Nephron (organoid): Measurements from ENCODE around the gene HSD17B3.

ENCODE experiments used
- H3K27ac Mint-ChIP-seq, 3 experiments: 2 replicates each; pipeline ENCODE4 v1.8.0; 2020; ENCODE audit warnings: mixed read lengths in 3 of 3, mild to moderate bottlenecking in 2 of 3, moderate library complexity in 1 of 3
- H3K27me3 Mint-ChIP-seq: 2 replicates; pipeline ENCODE4 v1.8.0; 2021; ENCODE audit warnings: low read depth, mild to moderate bottlenecking, moderate library complexity, mixed read lengths
- H3K36me3 Mint-ChIP-seq: 2 replicates; pipeline ENCODE4 v1.8.0; 2020; ENCODE audit warnings: low read depth, mixed read lengths
- H3K4me1 Mint-ChIP-seq: 2 replicates; pipeline ENCODE4 v1.8.0; 2020; ENCODE audit warnings: mixed read lengths
- H3K4me3 Mint-ChIP-seq, 3 experiments: 2 replicates each; pipeline ENCODE4 v1.8.0; 2020; ENCODE audit warnings: mild to moderate bottlenecking in 3 of 3, mixed read lengths in 3 of 3, moderate library complexity in 2 of 3
- H3K9me3 Mint-ChIP-seq: 2 replicates; pipeline ENCODE4 v1.8.0; 2020; ENCODE audit warnings: mixed read lengths
- TF ChIP-seq, protein P1 (sequence below), 3 experiments: fragments of 200-600 bp; sonication (generic); IDR thresholded peaks; one replicate each; pipeline ENCODE4 v1.5.0; 2021; ENCODE audit warnings: antibody characterized with exemption in 3 of 3; ENCODE audit not compliant: unreplicated experiment in 3 of 3

Gene HSD17B3

DNA sequence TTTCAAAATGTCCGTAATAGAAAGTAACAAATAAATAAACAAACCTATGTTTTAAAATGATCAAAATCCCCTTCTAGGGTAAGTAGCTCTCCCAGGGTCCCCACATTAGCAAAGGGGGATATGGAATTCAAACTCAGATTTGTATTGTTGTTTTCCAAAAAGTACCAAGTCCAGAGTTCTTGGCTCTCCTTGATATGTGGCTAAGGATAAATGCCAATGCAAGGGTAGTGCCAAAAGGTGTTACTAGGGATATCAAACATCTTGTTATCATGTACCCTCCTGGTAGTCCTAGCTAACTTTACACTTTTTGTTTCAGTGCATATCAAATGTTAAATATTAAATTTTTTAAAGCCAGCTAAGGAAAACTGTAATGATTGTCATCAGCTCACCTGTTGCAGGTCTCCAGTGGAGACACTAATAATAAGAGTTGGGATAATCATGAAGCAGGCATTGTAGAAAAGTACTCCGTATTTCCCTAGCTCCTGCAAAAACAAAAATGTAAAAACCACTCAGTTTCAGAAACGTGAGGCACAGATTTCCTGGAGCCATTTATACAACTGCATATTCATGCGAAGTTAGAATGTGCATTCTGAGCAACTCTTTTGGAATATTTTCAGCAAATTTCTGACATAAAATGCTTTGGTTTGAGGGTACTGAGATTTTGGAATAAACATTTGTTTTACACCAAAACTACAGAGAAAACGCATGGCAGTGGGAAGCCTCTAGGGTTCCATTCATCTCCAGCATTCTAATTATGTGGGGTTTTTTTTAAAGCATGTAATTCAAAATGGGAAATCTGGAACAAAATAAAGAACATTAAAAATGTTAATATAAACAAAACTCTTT is 41.8 kb upstream of the HSD17B3 start:
- peaks cover 4% of the 10 kb centered on the region for H3K9me3 Mint-ChIP-seq
- H3K36me3 Mint-ChIP-seq = peaks cover 11% of the 10 kb centered on the region
- no peak overlapping the region for H3K27ac Mint-ChIP-seq
- H3K4me1 Mint-ChIP-seq = peaks cover 30% of the 10 kb centered on the region
- TF ChIP-seq, protein P1, sequence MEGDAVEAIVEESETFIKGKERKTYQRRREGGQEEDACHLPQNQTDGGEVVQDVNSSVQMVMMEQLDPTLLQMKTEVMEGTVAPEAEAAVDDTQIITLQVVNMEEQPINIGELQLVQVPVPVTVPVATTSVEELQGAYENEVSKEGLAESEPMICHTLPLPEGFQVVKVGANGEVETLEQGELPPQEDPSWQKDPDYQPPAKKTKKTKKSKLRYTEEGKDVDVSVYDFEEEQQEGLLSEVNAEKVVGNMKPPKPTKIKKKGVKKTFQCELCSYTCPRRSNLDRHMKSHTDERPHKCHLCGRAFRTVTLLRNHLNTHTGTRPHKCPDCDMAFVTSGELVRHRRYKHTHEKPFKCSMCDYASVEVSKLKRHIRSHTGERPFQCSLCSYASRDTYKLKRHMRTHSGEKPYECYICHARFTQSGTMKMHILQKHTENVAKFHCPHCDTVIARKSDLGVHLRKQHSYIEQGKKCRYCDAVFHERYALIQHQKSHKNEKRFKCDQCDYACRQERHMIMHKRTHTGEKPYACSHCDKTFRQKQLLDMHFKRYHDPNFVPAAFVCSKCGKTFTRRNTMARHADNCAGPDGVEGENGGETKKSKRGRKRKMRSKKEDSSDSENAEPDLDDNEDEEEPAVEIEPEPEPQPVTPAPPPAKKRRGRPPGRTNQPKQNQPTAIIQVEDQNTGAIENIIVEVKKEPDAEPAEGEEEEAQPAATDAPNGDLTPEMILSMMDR (IDR thresholded peaks at IDR 0.05; ENCODE audit: unreplicated experiment in 3 of 3) = no peak
- no peak overlapping the region for H3K4me3 Mint-ChIP-seq
- H3K27me3 Mint-ChIP-seq = no peaks in the 10 kb centered on the region

DNA sequence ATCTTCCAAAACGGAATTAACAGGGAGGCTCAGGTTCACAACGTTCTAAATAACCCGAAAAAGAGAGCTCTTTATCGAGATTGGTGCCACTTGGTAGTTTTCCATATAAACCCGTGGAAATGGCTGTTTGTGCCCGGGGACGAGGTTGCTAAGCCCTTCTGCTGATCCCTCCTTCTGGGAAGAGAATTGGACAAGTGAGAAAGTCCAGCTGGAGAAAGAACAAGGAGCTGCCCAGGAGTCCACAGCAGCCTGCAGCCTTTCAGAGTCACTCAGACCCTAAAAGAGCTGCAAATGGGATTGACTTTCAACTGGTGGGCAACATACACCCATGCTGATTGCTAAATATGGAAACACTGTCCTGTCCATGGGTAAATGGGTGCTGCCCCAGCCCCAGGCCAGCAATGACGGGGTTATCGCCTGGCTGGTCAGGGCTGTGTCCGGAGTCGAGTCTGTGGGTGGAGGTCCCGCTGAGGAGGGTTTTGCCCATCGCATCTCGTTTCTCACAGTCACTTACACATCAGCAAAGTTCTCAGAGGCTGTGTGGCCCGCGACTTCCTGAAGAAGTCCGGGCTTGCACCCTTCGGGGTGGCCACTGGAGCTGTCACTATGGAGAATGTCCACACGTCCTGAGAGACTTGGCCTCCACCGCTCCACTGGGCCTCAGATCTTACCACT is 40.7 kb upstream of the HSD17B3 start:
- no peaks in the 10 kb centered on the region for H3K9me3 Mint-ChIP-seq
- no peak overlapping the region for H3K27ac Mint-ChIP-seq
- H3K4me1 Mint-ChIP-seq = peaks cover 30% of the 10 kb centered on the region
- TF ChIP-seq, protein P1 (IDR thresholded peaks at IDR 0.05; ENCODE audit: unreplicated experiment in 3 of 3) = no peak
- no peaks in the 10 kb centered on the region for H3K27me3 Mint-ChIP-seq
- peak overlapping the region in 1 of 3 experiments; percentile 15 for H3K4me3 Mint-ChIP-seq
- peaks cover 7% of the 10 kb centered on the region for H3K36me3 Mint-ChIP-seq

- peaks cover 7% of the 10 kb centered on the region for H3K36me3 Mint-ChIP-seq
- no peak overlapping the region for H3K27ac Mint-ChIP-seq
- H3K4me1 Mint-ChIP-seq = peaks cover 30% of the 10 kb centered on the region
- TF ChIP-seq, protein P1 (IDR thresholded peaks at IDR 0.05; ENCODE audit: unreplicated experiment in 3 of 3) = no peak
- H3K9me3 Mint-ChIP-seq = no peaks in the 10 kb centered on the region
- no peaks in the 10 kb centered on the region for H3K27me3 Mint-ChIP-seq
- no peak overlapping the region for H3K4me3 Mint-ChIP-seq
These were observed 38.7 kb upstream of the HSD17B3 start for GRCh38 chr9:96340707-96341106.

GRCh38 chr9:96338299-96338698 is 36.3 kb upstream of the HSD17B3 start:
- H3K27me3 Mint-ChIP-seq = no peaks in the 10 kb centered on the region
- TF ChIP-seq, protein P1 (IDR thresholded peaks at IDR 0.05; ENCODE audit: unreplicated experiment in 3 of 3) = no peak
- no peak overlapping the region for H3K27ac Mint-ChIP-seq
- H3K4me1 Mint-ChIP-seq = peaks cover 14% of the 10 kb centered on the region
- no peaks in the 10 kb centered on the region for H3K9me3 Mint-ChIP-seq
- H3K36me3 Mint-ChIP-seq = peaks cover 9% of the 10 kb centered on the region
- no peak overlapping the region for H3K4me3 Mint-ChIP-seq

- Mint-ChIP-seq H3K27me3 (no peaks in the 10 kb centered on the region), H3K36me3 (peaks cover 4% of the 10 kb centered on the region), H3K4me1 (no peaks in the 10 kb centered on the region), H3K4me3 (no peak overlapping the region), H3K9me3 (no peaks in the 10 kb centered on the region), H3K27ac (no peak overlapping the region)
- TF ChIP-seq, protein P1 (IDR thresholded peaks at IDR 0.05; ENCODE audit: unreplicated experiment in 3 of 3) = no peak
These were observed 32.0 kb upstream of the HSD17B3 start for GRCh38 chr9:96333958-96334357.
